Liver (tissue), 9 donors: ENCODE results near the gene NDC80. TPM values are rescaled to one million over a fixed set of nuclear protein-coding genes. Genes with fewer than 3 reads are reported as not detected.

Experiments
- DNase-seq: peaks from one replicate; pipeline ENCODE4 v3.0.0-alpha.2; 2017; ENCODE audit warnings: low spot score
- H3K27ac ChIP-seq, 2 donors: one replicate each; pipeline ENCODE4 v1.7.0; 2013; ENCODE audit warnings: inconsistent platforms in 2 of 2, low read length in 2 of 2, control low read depth in 1 of 2, low read depth in 1 of 2, mild to moderate bottlenecking in 1 of 2
- H3K27me3 ChIP-seq, 4 donors: one replicate each; pipeline versions ENCODE4 v1.6.1 to v1.7.0; 2013; ENCODE audit warnings: low read length in 3 of 4, inconsistent platforms in 1 of 4, mild to moderate bottlenecking in 1 of 4, moderate library complexity in 1 of 4; ENCODE audit not compliant: control insufficient read depth in 4 of 4, insufficient read depth in 4 of 4
- H3K36me3 ChIP-seq, 4 donors: one replicate each; pipeline versions ENCODE4 v1.6.1 to v1.7.0; 2013; ENCODE audit warnings: low read length in 3 of 4, mild to moderate bottlenecking in 3 of 4, low read depth in 1 of 4, moderate library complexity in 1 of 4; ENCODE audit not compliant: control insufficient read depth in 4 of 4, insufficient read depth in 3 of 4
- H3K4me1 ChIP-seq, 4 donors: one replicate each; pipeline versions ENCODE4 v1.6.1 to v1.7.0; 2013; ENCODE audit warnings: low read length in 3 of 4, mild to moderate bottlenecking in 3 of 4, moderate library complexity in 1 of 4; ENCODE audit not compliant: control insufficient read depth in 4 of 4, insufficient read depth in 4 of 4
- H3K4me3 ChIP-seq, 3 donors: one replicate each; pipeline versions ENCODE4 v1.6.1 to v1.7.0; 2013; ENCODE audit warnings: low read length in 3 of 3, control low read depth in 1 of 3, low read depth in 1 of 3, mild to moderate bottlenecking in 1 of 3
- H3K9ac ChIP-seq, 2 donors: one replicate each; pipeline ENCODE4 v1.7.0; 2013; ENCODE audit warnings: low read length in 2 of 2, mild to moderate bottlenecking in 2 of 2, moderate library complexity in 2 of 2, control low read depth in 1 of 2, low read depth in 1 of 2
- H3K9me3 ChIP-seq, 4 donors: one replicate each; pipeline versions ENCODE4 v1.6.1 to v1.7.0; 2013; ENCODE audit warnings: low read length in 3 of 4; ENCODE audit not compliant: control insufficient read depth in 4 of 4
- ATF3 ChIP-seq: IDR thresholded peaks from 2 replicates; pipeline ENCODE4 v1.6.1; 2016; ENCODE audit warnings: antibody characterized with exemption
- CTCF ChIP-seq: fragments of 150-350 bp; IDR thresholded peaks from 2 replicates; pipeline ENCODE4 v1.5.1; 2017; ENCODE audit warnings: improper control_type of control experiment, low read depth, low read length; ENCODE audit not compliant: missing input control
- EGR1 ChIP-seq, 2 donors: IDR thresholded peaks; 2 replicates each; pipeline ENCODE4 v1.6.1; 2016 to 2018; ENCODE audit warnings: antibody characterized with exemption in 2 of 2, low read depth in 2 of 2
- FOXA1 ChIP-seq: IDR thresholded peaks from 2 replicates; pipeline ENCODE4 v1.6.1; 2016; ENCODE audit warnings: antibody characterized with exemption
- FOXA2 ChIP-seq: IDR thresholded peaks from 2 replicates; pipeline ENCODE4 v1.6.1; 2016; ENCODE audit warnings: antibody characterized with exemption
- HNF4A ChIP-seq, 2 donors: conservative IDR thresholded peaks; 2 replicates each; pipeline ENCODE4 v1.6.1; 2016; ENCODE audit warnings: antibody characterized with exemption in 2 of 2, mild to moderate bottlenecking in 2 of 2
- HNF4G ChIP-seq: IDR thresholded peaks from 2 replicates; pipeline ENCODE4 v1.6.1; 2016; ENCODE audit warnings: antibody characterized with exemption
- JUND ChIP-seq, 2 donors: IDR thresholded peaks; 2 replicates each; pipeline ENCODE4 v1.6.1; 2016; ENCODE audit warnings: antibody characterized with exemption in 2 of 2
- MAX ChIP-seq: IDR thresholded peaks from 2 replicates; pipeline ENCODE4 v1.6.1; 2016; ENCODE audit warnings: antibody characterized with exemption
- NR2F2 ChIP-seq: IDR thresholded peaks from 2 replicates; pipeline ENCODE4 v1.6.1; 2016; ENCODE audit warnings: antibody characterized with exemption
- RAD21 ChIP-seq, 2 donors: IDR thresholded peaks; 2 replicates each; pipeline ENCODE4 v1.6.1; 2016; ENCODE audit warnings: antibody characterized with exemption in 2 of 2, mild to moderate bottlenecking in 2 of 2
- REST ChIP-seq: IDR thresholded peaks from 2 replicates; pipeline ENCODE4 v1.6.1; 2016; ENCODE audit warnings: antibody characterized with exemption, mild to moderate bottlenecking
- RXRA ChIP-seq, 2 donors: IDR thresholded peaks; 2 replicates each; pipeline ENCODE4 v1.6.1; 2017 to 2018; ENCODE audit warnings: antibody characterized with exemption in 2 of 2, mild to moderate bottlenecking in 1 of 2
- SP1 ChIP-seq: IDR thresholded peaks from 2 replicates; pipeline ENCODE4 v1.6.1; 2018; ENCODE audit warnings: antibody characterized with exemption, mild to moderate bottlenecking
- TAF1 ChIP-seq: conservative IDR thresholded peaks from 2 replicates; pipeline ENCODE4 v1.6.1; 2016; ENCODE audit warnings: antibody characterized with exemption, mild to moderate bottlenecking
- YY1 ChIP-seq: IDR thresholded peaks from 2 replicates; pipeline ENCODE4 v1.6.1; 2016; ENCODE audit warnings: antibody characterized with exemption, mild to moderate bottlenecking
- ZBTB33 ChIP-seq: IDR thresholded peaks from 2 replicates; pipeline ENCODE4 v1.6.1; 2016; ENCODE audit warnings: antibody characterized with exemption
- WGBS: extraction: QIAGEN DNeasy Blood & Tissue Kit; methylation state at CpG from one replicate; pipeline ENCODE4 v1.1.7; 2013; 5-methylcytosine and 5-hydroxymethylcytosine counted together
- polyA plus RNA-seq, 2 donors: library from polyadenylated mRNA; stranded (reverse) in 1 of 2; unstranded in 1 of 2; fragments of 200-250 nt in 1 of 2; fragments of >200 nt in 1 of 2; fragmentation: Nextera tagmentation in 1 of 2; extraction: Ambion mirVana in 1 of 2; gene quantifications; one replicate each; pipeline versions ENCODE4 v1.2.1 to v1.2.3, GENCODE V29; 2013 to 2015
- total RNA-seq, 2 donors: library from RNA; depleted of rRNA; stranded (reverse); fragments of >200 nt; gene quantifications; one replicate each; pipeline ENCODE4 v1.2.3, GENCODE V29; 2014
- donor health status: healthy.
- donor health status: healthy.
- donor health status: healthy.
- donor health status: healthy.
- donor health status: healthy.

NDC80 gene
- total and polyA plus RNA-seq, 4 donors: 0.08 to 33.8 (median 1.0) TPM

- TF ChIP-seq REST (no peak), RXRA (IDR thresholded peaks at IDR 0.05) (no peak), ATF3 (no peak), YY1 (no peak), NR2F2 (no peak), MAX (no peak), HNF4G (no peak)
These were observed 16.7 kb upstream of the NDC80 start (continued) for GRCh38 chr18:2554696-2555095.

GRCh38 chr18:2555895-2556294, 15.5 kb upstream of the NDC80 start:
- Histone ChIP-seq H3K36me3 (peaks cover 0 to 4% (median 0%) of the 10 kb centered on the region in 4 donors), H3K9me3 (no peaks in the 10 kb centered on the region), H3K4me1 (no peaks in the 10 kb centered on the region), H3K9ac (no peak overlapping the region), H3K27ac (no peak overlapping the region), H3K27me3 (no peaks in the 10 kb centered on the region), H3K4me3 (no peak overlapping the region)
- 96% methylated on average over 4 of the region's 4 CpGs for WGBS
- TF ChIP-seq HNF4A (conservative IDR thresholded peaks at IDR 0.05) (no peak), JUND (IDR thresholded peaks at IDR 0.05) (no peak), RAD21 (IDR thresholded peaks at IDR 0.05) (no peak), FOXA1 (no peak), SP1 (no peak)
- DNase-seq: no peak

GRCh38 chr18:2557536-2557935, 13.8 kb upstream of the NDC80 start:
- H3K9ac ChIP-seq: no peak overlapping the region
- H3K4me3 ChIP-seq: no peak overlapping the region
- no peaks in the 10 kb centered on the region for H3K9me3 ChIP-seq
- DNase-seq: no peak
- TF ChIP-seq FOXA2 (no peak), RAD21 (IDR thresholded peaks at IDR 0.05) (no peak), YY1 (no peak), SP1 (no peak), EGR1 (IDR thresholded peaks at IDR 0.05; ENCODE audit: low read depth in 2 of 2) (no peak), ATF3 (no peak), TAF1 (no peak), REST (no peak), MAX (no peak), JUND (IDR thresholded peaks at IDR 0.05) (no peak), RXRA (IDR thresholded peaks at IDR 0.05) (no peak), HNF4A (conservative IDR thresholded peaks at IDR 0.05) (no peak), ZBTB33 (no peak), CTCF (no peak), FOXA1 (no peak)
- no peaks in the 10 kb centered on the region for H3K27me3 ChIP-seq
- 67% methylated on average over 1 of the region's 1 CpG for WGBS
- H3K36me3 ChIP-seq: peaks cover 0 to 6% (median 2%) of the 10 kb centered on the region in 4 donors
- H3K4me1 ChIP-seq: no peaks in the 10 kb centered on the region
- no peak overlapping the region for H3K27ac ChIP-seq
